NCI-H748 (cell line): Measurements from ENCODE around the gene SBNO2.
"Not testable (repeated sequence)": the region's sequence is repeated elsewhere in the genome, so short reads cannot be mapped to it uniquely, and the experiment has no call there.

Source experiments
- DNase-seq: peaks from one replicate; lab custom pipeline; 2025; ENCODE audit not compliant: unreplicated experiment; lab: John Stamatoyannopoulos, UW

SBNO2 gene

GRCh38 chr19:1206864-1207450, 32.9 kb upstream of the SBNO2 start:
- peak; percentile 41 for DNase-seq

GRCh38 chr19:1206150-1206863, 32.2 kb upstream of the SBNO2 start:
- DNase-seq = no peak

- DNase-seq = peak; percentile 95
Measured at GRCh38 chr19:1205114-1206099, 31.3 kb upstream of the SBNO2 start, which contains the start of gene STK11. STK11 (plus strand) TSS chr19:1205778; CDS start chr19:1206914, 1,136 bp downstream.

- DNase-seq = not testable (repeated sequence)
Measured at GRCh38 chr19:1200614-1201013, 26.5 kb upstream of the SBNO2 start.

- no peak for DNase-seq
Measured at GRCh38 chr19:1199531-1199930, 25.5 kb upstream of the SBNO2 start.

- no peak for DNase-seq
Measured at GRCh38 chr19:1189419-1189818, 15.4 kb upstream of the SBNO2 start.

GRCh38 chr19:1183543-1184172, 9.6 kb upstream of the SBNO2 start:
- no peak for DNase-seq

- no peak for DNase-seq
Measured at GRCh38 chr19:1182727-1183126, 8.7 kb upstream of the SBNO2 start.

- DNase-seq = no peak
Measured at GRCh38 chr19:1182068-1182467, 8.0 kb upstream of the SBNO2 start.

GRCh38 chr19:1181606-1182005, 7.5 kb upstream of the SBNO2 start:
- DNase-seq = no peak

- no peak for DNase-seq
Measured at GRCh38 chr19:1177322-1178114, 3.5 kb upstream of the SBNO2 start.

- DNase-seq = peak; percentile 12
Measured at GRCh38 chr19:1173159-1173844, 766 bp downstream of the SBNO2 start.

GRCh38 chr19:1172353-1173158, 1.5 kb downstream of the SBNO2 start:
- no peak for DNase-seq

- no peak for DNase-seq
Measured at GRCh38 chr19:1171755-1172352, 2.2 kb downstream of the SBNO2 start.

- DNase-seq = no peak
Measured at GRCh38 chr19:1170938-1171754, 2.9 kb downstream of the SBNO2 start.

- no peak for DNase-seq
Measured at GRCh38 chr19:1169921-1170885, 3.9 kb downstream of the SBNO2 start.

GRCh38 chr19:1169411-1169791, 4.7 kb downstream of the SBNO2 start:
- DNase-seq = no peak
